Measurements from ENCODE around the gene KCP. TPM values are rescaled to one million over a fixed set of nuclear protein-coding genes. Genes with fewer than 3 reads are reported as not detected.

KCP gene
- total and polyA plus RNA-seq, 7 experiments from 2014 or later: 0.10 to 1.6 (median 0.24) TPM; not detected in 3

GRCh38 chr7:128848289-128849155 lies 62.0 kb downstream of the KCP start:
- no peak overlapping the region for H3K27ac ChIP-seq (ENCODE audit: low read depth, low read length)
- Mint-ChIP-seq H3K27me3 (no peaks in the 10 kb centered on the region), H3K36me3 (no peaks in the 10 kb centered on the region), H3K9me3 (no peaks in the 10 kb centered on the region), H3K27ac (no peak overlapping the region), H3K4me3 (no peak overlapping the region), H3K4me1 (no peaks in the 10 kb centered on the region)
- ChIA-PET CTCF (no interaction called here), POLR2A (no interaction called here)
- H3K9me3 ChIP-seq (ENCODE audit: control insufficient read depth in 2 of 3, low read length in 3 of 3): no peaks in the 10 kb centered on the region
- H3K4me3 ChIP-seq (ENCODE audit: low read length): no peak overlapping the region
- H3K4me1 ChIP-seq (ENCODE audit: control insufficient read depth in 2 of 2, insufficient read depth in 2 of 2, low read length in 2 of 2): no peaks in the 10 kb centered on the region
- no peaks in the 10 kb centered on the region for H3K27me3 ChIP-seq (ENCODE audit: control insufficient read depth in 2 of 2, insufficient read depth in 2 of 2, low read length in 2 of 2)
- intact Hi-C loops (cut with micrococcal nuclease): no loop called here
- ATAC-seq (no peak), DNase-seq (no peak)
- H3K36me3 ChIP-seq (ENCODE audit: control insufficient read depth in 2 of 3, insufficient read depth in 3 of 3, low read length in 3 of 3): no peaks in the 10 kb centered on the region

GRCh38 chr7:128847721-128848211 lies 62.7 kb downstream of the KCP start:
- no peaks in the 10 kb centered on the region for H3K36me3 Mint-ChIP-seq
- no peak overlapping the region for H3K4me3 Mint-ChIP-seq
- no peak overlapping the region for H3K4me3 ChIP-seq (ENCODE audit: low read length)
- no peak overlapping the region for H3K27ac Mint-ChIP-seq
- no peaks in the 10 kb centered on the region for H3K9me3 ChIP-seq (ENCODE audit: control insufficient read depth in 2 of 3, low read length in 3 of 3)
- no peak for DNase-seq
- ChIA-PET POLR2A (no interaction called here), CTCF (no interaction called here)
- H3K27ac ChIP-seq (ENCODE audit: low read depth, low read length): no peak overlapping the region
- ATAC-seq: no peak
- H3K27me3 Mint-ChIP-seq: no peaks in the 10 kb centered on the region
- H3K4me1 Mint-ChIP-seq: no peaks in the 10 kb centered on the region
- H3K36me3 ChIP-seq (ENCODE audit: control insufficient read depth in 2 of 3, insufficient read depth in 3 of 3, low read length in 3 of 3): no peaks in the 10 kb centered on the region
- intact Hi-C loops (cut with micrococcal nuclease): no loop called here
- no peaks in the 10 kb centered on the region for H3K9me3 Mint-ChIP-seq
- H3K4me1 ChIP-seq (ENCODE audit: control insufficient read depth in 2 of 2, insufficient read depth in 2 of 2, low read length in 2 of 2): no peaks in the 10 kb centered on the region
- no peaks in the 10 kb centered on the region for H3K27me3 ChIP-seq (ENCODE audit: control insufficient read depth in 2 of 2, insufficient read depth in 2 of 2, low read length in 2 of 2)

GRCh38 chr7:128846781-128847444 lies 63.6 kb downstream of the KCP start:
- Histone ChIP-seq H3K27me3 (ENCODE audit: control insufficient read depth in 2 of 2, insufficient read depth in 2 of 2, low read length in 2 of 2) (no peaks in the 10 kb centered on the region), H3K27ac (ENCODE audit: low read depth, low read length) (no peak overlapping the region), H3K36me3 (ENCODE audit: control insufficient read depth in 2 of 3, insufficient read depth in 3 of 3, low read length in 3 of 3) (no peaks in the 10 kb centered on the region), H3K9me3 (ENCODE audit: control insufficient read depth in 2 of 3, low read length in 3 of 3) (no peaks in the 10 kb centered on the region), H3K4me1 (ENCODE audit: control insufficient read depth in 2 of 2, insufficient read depth in 2 of 2, low read length in 2 of 2) (no peaks in the 10 kb centered on the region), H3K4me3 (ENCODE audit: low read length) (no peak overlapping the region)
- ATAC-seq (no peak), DNase-seq (no peak)
- Mint-ChIP-seq H3K4me3 (no peak overlapping the region), H3K27me3 (no peaks in the 10 kb centered on the region), H3K36me3 (no peaks in the 10 kb centered on the region), H3K4me1 (peaks cover 0 to 2% (median 0%) of the 10 kb centered on the region in 7 donors), H3K27ac (no peak overlapping the region), H3K9me3 (no peaks in the 10 kb centered on the region)
- ChIA-PET POLR2A (no interaction called here), CTCF (interaction anchor here (1.0 kb wide), 1 partner anchor 15 kb away, joined by 3 read pairs; no protein-coding TSS in a partner anchor)
- intact Hi-C loops (cut with micrococcal nuclease): no loop called here

GRCh38 chr7:128845987-128846386 lies 64.5 kb downstream of the KCP start:
- no peak overlapping the region for H3K4me3 Mint-ChIP-seq
- intact Hi-C loops (cut with micrococcal nuclease): no loop called here
- Histone ChIP-seq H3K27ac (ENCODE audit: low read depth, low read length) (no peak overlapping the region), H3K4me1 (ENCODE audit: control insufficient read depth in 2 of 2, insufficient read depth in 2 of 2, low read length in 2 of 2) (no peaks in the 10 kb centered on the region), H3K36me3 (ENCODE audit: control insufficient read depth in 2 of 3, insufficient read depth in 3 of 3, low read length in 3 of 3) (no peaks in the 10 kb centered on the region), H3K27me3 (ENCODE audit: control insufficient read depth in 2 of 2, insufficient read depth in 2 of 2, low read length in 2 of 2) (no peaks in the 10 kb centered on the region), H3K4me3 (ENCODE audit: low read length) (no peak overlapping the region), H3K9me3 (ENCODE audit: control insufficient read depth in 2 of 3, low read length in 3 of 3) (no peaks in the 10 kb centered on the region)
- CTCF ChIA-PET: no interaction called here
- H3K27ac Mint-ChIP-seq: no peak overlapping the region
- no peaks in the 10 kb centered on the region for H3K27me3 Mint-ChIP-seq
- H3K36me3 Mint-ChIP-seq: no peaks in the 10 kb centered on the region
- POLR2A ChIA-PET: no interaction called here
- no peaks in the 10 kb centered on the region for H3K9me3 Mint-ChIP-seq
- no peak for ATAC-seq
- DNase-seq: no peak
- H3K4me1 Mint-ChIP-seq: peaks cover 0 to 2% (median 0%) of the 10 kb centered on the region in 7 donors

- ATAC-seq: no peak
- no peak overlapping the region for H3K27ac ChIP-seq (ENCODE audit: low read depth, low read length)
- POLR2A ChIA-PET: interaction anchor here (0.6 kb wide), 1 partner anchor 299 kb away, joined by 3 read pairs; no protein-coding TSS in a partner anchor
- Mint-ChIP-seq H3K4me3 (no peak overlapping the region), H3K9me3 (no peaks in the 10 kb centered on the region), H3K27me3 (no peaks in the 10 kb centered on the region), H3K4me1 (peaks cover 0 to 2% (median 0%) of the 10 kb centered on the region in 7 donors), H3K27ac (no peak overlapping the region), H3K36me3 (no peaks in the 10 kb centered on the region)
- H3K4me1 ChIP-seq (ENCODE audit: control insufficient read depth in 2 of 2, insufficient read depth in 2 of 2, low read length in 2 of 2): no peaks in the 10 kb centered on the region
- intact Hi-C loops (cut with micrococcal nuclease): no loop called here
- no peak overlapping the region for H3K4me3 ChIP-seq (ENCODE audit: low read length)
- H3K36me3 ChIP-seq (ENCODE audit: control insufficient read depth in 2 of 3, insufficient read depth in 3 of 3, low read length in 3 of 3): no peaks in the 10 kb centered on the region
- no peak for DNase-seq
- CTCF ChIA-PET: no interaction called here
- no peaks in the 10 kb centered on the region for H3K27me3 ChIP-seq (ENCODE audit: control insufficient read depth in 2 of 2, insufficient read depth in 2 of 2, low read length in 2 of 2)
- H3K9me3 ChIP-seq (ENCODE audit: control insufficient read depth in 2 of 3, low read length in 3 of 3): no peaks in the 10 kb centered on the region
Observed at GRCh38 chr7:128845475-128845874, 65.0 kb downstream of the KCP start.

GRCh38 chr7:128844777-128845311 lies 65.7 kb downstream of the KCP start:
- Histone ChIP-seq H3K27ac (ENCODE audit: low read depth, low read length) (no peak overlapping the region), H3K9me3 (ENCODE audit: control insufficient read depth in 2 of 3, low read length in 3 of 3) (no peaks in the 10 kb centered on the region), H3K4me1 (ENCODE audit: control insufficient read depth in 2 of 2, insufficient read depth in 2 of 2, low read length in 2 of 2) (no peaks in the 10 kb centered on the region), H3K4me3 (ENCODE audit: low read length) (no peak overlapping the region), H3K36me3 (ENCODE audit: control insufficient read depth in 2 of 3, insufficient read depth in 3 of 3, low read length in 3 of 3) (no peaks in the 10 kb centered on the region), H3K27me3 (ENCODE audit: control insufficient read depth in 2 of 2, insufficient read depth in 2 of 2, low read length in 2 of 2) (no peaks in the 10 kb centered on the region)
- CTCF ChIA-PET: no interaction called here
- H3K4me1 Mint-ChIP-seq: peaks cover 0 to 2% (median 0%) of the 10 kb centered on the region in 7 donors
- no peaks in the 10 kb centered on the region for H3K27me3 Mint-ChIP-seq
- H3K36me3 Mint-ChIP-seq: no peaks in the 10 kb centered on the region
- DNase-seq: no peak
- ATAC-seq: no peak
- H3K27ac Mint-ChIP-seq: no peak overlapping the region
- intact Hi-C loops (cut with micrococcal nuclease): loop anchor here in 1 of 2 donors (5.0 kb wide), 1 partner anchor 53 kb away; the partner anchor contains the start of gene CCDC136
- no peaks in the 10 kb centered on the region for H3K9me3 Mint-ChIP-seq
- no peak overlapping the region for H3K4me3 Mint-ChIP-seq
- POLR2A ChIA-PET: interaction anchor here (0.6 kb wide), 1 partner anchor 299 kb away, joined by 3 read pairs; no protein-coding TSS in a partner anchor

Measured in naive thymus-derived CD4-positive, alpha-beta T cell (primary cell).